ENCODE results near the gene REV3L. TPM values are rescaled to one million over a fixed set of nuclear protein-coding genes. Genes with fewer than 3 reads are reported as not detected.

Gene REV3L
- total RNA-seq, 1 donor from 2014 or later: 23.0 TPM

- peaks cover 29% of the 10 kb centered on the region for H3K4me1 Mint-ChIP-seq (ENCODE audit: low read depth, unreplicated experiment)
- Histone ChIP-seq H3K4me3 (ENCODE audit: insufficient read depth, low read depth, low read length) (peak overlapping the region; percentile 84), H3K4me2 (ENCODE audit: low read length) (peak overlapping the region; percentile 90), H3K27me3 (ENCODE audit: insufficient read depth, low read length) (no peaks in the 10 kb centered on the region), H3K27ac (ENCODE audit: low read depth, low read length) (peak overlapping the region; percentile 97), H3K4me1 (ENCODE audit: insufficient read depth, low read length) (peaks cover 40% of the 10 kb centered on the region), H3K36me3 (ENCODE audit: insufficient read depth, low read length) (no peaks in the 10 kb centered on the region), H3K79me2 (ENCODE audit: insufficient read depth, low read length) (peaks cover 84% of the 10 kb centered on the region), H4K20me1 (ENCODE audit: insufficient read depth, low read length) (peaks cover 31% of the 10 kb centered on the region), H3K9me3 (ENCODE audit: insufficient read depth, low read depth, low read length) (no peaks in the 10 kb centered on the region), H3K9ac (ENCODE audit: low read length) (peak overlapping the region; percentile 87), H2AFZ (ENCODE audit: low read depth, low read length) (peak overlapping the region; percentile 79)
- H3K27ac Mint-ChIP-seq (ENCODE audit: unreplicated experiment): peak overlapping the region; percentile 94
- TF ChIP-seq CTCF (IDR thresholded peaks at IDR 0.05; ENCODE audit: insufficient read depth, low read depth, low read length) (no peak), EZH2 (IDR thresholded peaks at IDR 0.05; ENCODE audit: insufficient read depth, low read length) (no peak)
- no peak for FAIRE-seq
- H3K9me3 Mint-ChIP-seq (ENCODE audit: unreplicated experiment): no peaks in the 10 kb centered on the region
- H3K36me3 Mint-ChIP-seq (ENCODE audit: low read depth, unreplicated experiment): peaks cover 3% of the 10 kb centered on the region
- peak overlapping the region; percentile 99 for H3K4me3 Mint-ChIP-seq (ENCODE audit: unreplicated experiment)
- H3K27me3 Mint-ChIP-seq (ENCODE audit: low read depth, unreplicated experiment): no peaks in the 10 kb centered on the region
- DNase-seq (ENCODE audit: low read depth): no peak
These were observed 1.2 kb downstream of the REV3L start for GRCh38 chr6:111481836-111482187.

DNA sequence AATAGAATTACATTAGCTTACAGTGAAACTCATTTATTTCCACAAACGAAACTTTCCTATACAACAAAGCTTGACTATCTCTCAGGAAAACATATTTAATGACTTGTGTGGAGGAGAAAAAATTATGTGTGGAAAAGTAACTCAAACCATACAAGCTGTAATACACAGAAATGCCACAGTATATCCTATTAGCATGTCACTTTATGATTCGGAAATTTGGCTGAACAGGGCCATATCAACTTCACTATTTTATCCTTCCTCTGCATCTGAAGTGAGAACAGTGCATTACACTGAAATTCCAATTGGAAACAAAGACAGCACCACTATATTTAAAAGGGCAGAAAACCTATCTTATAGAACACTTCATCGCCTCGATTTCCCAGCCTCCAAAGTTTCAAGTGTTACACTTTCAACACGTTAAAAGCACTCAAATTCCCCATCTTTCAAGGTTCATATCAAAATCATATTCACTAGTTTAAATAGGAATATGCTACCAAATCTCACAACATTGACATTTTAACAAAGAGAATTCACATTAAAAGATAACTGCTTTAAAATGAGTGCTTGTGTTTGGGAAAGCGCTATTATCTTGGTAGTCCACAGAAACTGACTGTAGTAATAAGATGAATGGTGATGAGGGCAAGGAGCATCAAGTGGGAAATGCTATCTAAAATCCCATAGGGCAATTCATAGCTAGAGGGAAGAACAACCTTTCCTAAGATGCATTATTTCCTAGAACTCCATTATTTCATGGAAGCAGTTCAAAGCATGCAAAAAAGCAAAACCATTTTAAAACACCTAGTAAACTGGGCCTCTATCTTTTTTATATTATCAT, 1.8 kb downstream of the REV3L start:
- H3K9me3 Mint-ChIP-seq (ENCODE audit: unreplicated experiment): no peaks in the 10 kb centered on the region
- H3K36me3 ChIP-seq (ENCODE audit: insufficient read depth, low read length): no peaks in the 10 kb centered on the region
- peak overlapping the region; percentile 87 for H3K9ac ChIP-seq (ENCODE audit: low read length)
- H3K27me3 Mint-ChIP-seq (ENCODE audit: low read depth, unreplicated experiment): no peaks in the 10 kb centered on the region
- H3K4me3 Mint-ChIP-seq (ENCODE audit: unreplicated experiment): peak overlapping the region; percentile 99
- peaks cover 84% of the 10 kb centered on the region for H3K79me2 ChIP-seq (ENCODE audit: insufficient read depth, low read length)
- peak overlapping the region; percentile 97 for H3K27ac ChIP-seq (ENCODE audit: low read depth, low read length)
- no peak overlapping the region for H3K27ac Mint-ChIP-seq (ENCODE audit: unreplicated experiment)
- H3K4me3 ChIP-seq (ENCODE audit: insufficient read depth, low read depth, low read length): peak overlapping the region; percentile 84
- H3K4me1 ChIP-seq (ENCODE audit: insufficient read depth, low read length): peaks cover 40% of the 10 kb centered on the region
- no peak for TF ChIP-seq CTCF (IDR thresholded peaks at IDR 0.05; ENCODE audit: insufficient read depth, low read depth, low read length)
- no peak for TF ChIP-seq EZH2 (IDR thresholded peaks at IDR 0.05; ENCODE audit: insufficient read depth, low read length)
- no peak for DNase-seq (ENCODE audit: low read depth)
- peaks cover 28% of the 10 kb centered on the region for H3K4me1 Mint-ChIP-seq (ENCODE audit: low read depth, unreplicated experiment)
- H2AFZ ChIP-seq (ENCODE audit: low read depth, low read length): no peak overlapping the region
- no peak for FAIRE-seq
- peaks cover 31% of the 10 kb centered on the region for H4K20me1 ChIP-seq (ENCODE audit: insufficient read depth, low read length)
- H3K36me3 Mint-ChIP-seq (ENCODE audit: low read depth, unreplicated experiment): peaks cover 3% of the 10 kb centered on the region
- peak overlapping the region; percentile 90 for H3K4me2 ChIP-seq (ENCODE audit: low read length)
- H3K9me3 ChIP-seq (ENCODE audit: insufficient read depth, low read depth, low read length): no peaks in the 10 kb centered on the region
- H3K27me3 ChIP-seq (ENCODE audit: insufficient read depth, low read length): no peaks in the 10 kb centered on the region

DNA sequence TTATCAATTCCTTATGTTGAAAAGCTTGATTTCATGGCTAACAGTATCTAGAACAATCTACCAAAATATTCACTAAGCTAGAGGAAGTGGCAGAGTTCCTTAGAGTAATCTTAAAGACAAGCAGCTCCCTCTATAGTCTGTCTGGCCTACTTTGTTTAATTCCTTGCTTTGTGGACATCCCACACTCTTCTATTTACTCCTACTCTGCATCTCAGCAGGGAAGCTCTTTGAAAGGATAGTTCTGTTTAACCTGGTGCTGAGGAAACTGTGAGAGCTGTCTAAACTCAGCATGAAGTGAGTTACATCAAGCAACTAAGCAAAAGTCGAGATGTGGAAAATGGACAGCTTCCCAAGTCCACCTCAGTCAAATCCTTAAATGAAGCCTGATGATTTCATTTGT, 4.3 kb downstream of the REV3L start:
- no peak for DNase-seq (ENCODE audit: low read depth)
- peaks cover 29% of the 10 kb centered on the region for H3K4me1 ChIP-seq (ENCODE audit: insufficient read depth, low read length)
- H3K4me1 Mint-ChIP-seq (ENCODE audit: low read depth, unreplicated experiment): peaks cover 18% of the 10 kb centered on the region
- no peaks in the 10 kb centered on the region for H3K27me3 ChIP-seq (ENCODE audit: insufficient read depth, low read length)
- peaks cover 91% of the 10 kb centered on the region for H3K79me2 ChIP-seq (ENCODE audit: insufficient read depth, low read length)
- no peaks in the 10 kb centered on the region for H3K27me3 Mint-ChIP-seq (ENCODE audit: low read depth, unreplicated experiment)
- peak overlapping the region; percentile 52 for H3K27ac ChIP-seq (ENCODE audit: low read depth, low read length)
- no peak overlapping the region for H2AFZ ChIP-seq (ENCODE audit: low read depth, low read length)
- FAIRE-seq: peak; percentile 54
- peak overlapping the region; percentile 21 for H3K9ac ChIP-seq (ENCODE audit: low read length)
- H3K36me3 Mint-ChIP-seq (ENCODE audit: low read depth, unreplicated experiment): peaks cover 3% of the 10 kb centered on the region
- peak overlapping the region; percentile 17 for H3K4me2 ChIP-seq (ENCODE audit: low read length)
- no peak overlapping the region for H3K4me3 Mint-ChIP-seq (ENCODE audit: unreplicated experiment)
- H3K9me3 ChIP-seq (ENCODE audit: insufficient read depth, low read depth, low read length): no peaks in the 10 kb centered on the region
- peaks cover 39% of the 10 kb centered on the region for H4K20me1 ChIP-seq (ENCODE audit: insufficient read depth, low read length)
- TF ChIP-seq CTCF (IDR thresholded peaks at IDR 0.05; ENCODE audit: insufficient read depth, low read depth, low read length) (no peak), EZH2 (IDR thresholded peaks at IDR 0.05; ENCODE audit: insufficient read depth, low read length) (no peak)
- no peaks in the 10 kb centered on the region for H3K36me3 ChIP-seq (ENCODE audit: insufficient read depth, low read length)
- H3K4me3 ChIP-seq (ENCODE audit: insufficient read depth, low read depth, low read length): no peak overlapping the region
- H3K27ac Mint-ChIP-seq (ENCODE audit: unreplicated experiment): peak overlapping the region; percentile 75
- no peaks in the 10 kb centered on the region for H3K9me3 Mint-ChIP-seq (ENCODE audit: unreplicated experiment)
